ENCODE data around the gene COL5A1.
"Not testable (repeated sequence)": the region's sequence is repeated elsewhere in the genome, so short reads cannot be mapped to it uniquely, and the experiment has no call there.

COL5A1 gene

GRCh38 chr9:134707731-134708671, 66.4 kb downstream of the COL5A1 start:
- no peak for DNase-seq (ENCODE audit: low read depth in 2 of 2)

- no peak for DNase-seq (ENCODE audit: low read depth in 2 of 2)
Measured at GRCh38 chr9:134708672-134709038, 67.1 kb downstream of the COL5A1 start.

- DNase-seq (ENCODE audit: low read depth in 2 of 2) = no peak
Measured at GRCh38 chr9:134709512-134710270, 68.1 kb downstream of the COL5A1 start.

- no peak for DNase-seq (ENCODE audit: low read depth in 2 of 2)
Measured at GRCh38 chr9:134710271-134710540, 68.6 kb downstream of the COL5A1 start.

GRCh38 chr9:134710901-134711300, 69.3 kb downstream of the COL5A1 start:
- no peak for DNase-seq (ENCODE audit: low read depth in 2 of 2)

- no peak for DNase-seq (ENCODE audit: low read depth in 2 of 2)
Measured at GRCh38 chr9:134712243-134712642, 70.6 kb downstream of the COL5A1 start.

GRCh38 chr9:134712926-134713325, 71.3 kb downstream of the COL5A1 start:
- DNase-seq (ENCODE audit: low read depth in 2 of 2) = no peak

GRCh38 chr9:134715536-134715935, 73.9 kb downstream of the COL5A1 start:
- not testable (repeated sequence) for DNase-seq (ENCODE audit: low read depth in 2 of 2)

- DNase-seq (ENCODE audit: low read depth in 2 of 2) = no peak
Measured at GRCh38 chr9:134716067-134716466, 74.5 kb downstream of the COL5A1 start.

- no peak for DNase-seq (ENCODE audit: low read depth in 2 of 2)
Measured at GRCh38 chr9:134717056-134717455, 75.5 kb downstream of the COL5A1 start.

- no peak for DNase-seq (ENCODE audit: low read depth in 2 of 2)
Measured at GRCh38 chr9:134717924-134718645, 76.5 kb downstream of the COL5A1 start.

GRCh38 chr9:134719331-134719730, 77.7 kb downstream of the COL5A1 start:
- DNase-seq (ENCODE audit: low read depth in 2 of 2) = no peak

- DNase-seq (ENCODE audit: low read depth in 2 of 2) = no peak
Measured at GRCh38 chr9:134720136-134720753, 78.6 kb downstream of the COL5A1 start.

GRCh38 chr9:134720796-134721195, 79.2 kb downstream of the COL5A1 start:
- DNase-seq (ENCODE audit: low read depth in 2 of 2) = no peak

- DNase-seq (ENCODE audit: low read depth in 2 of 2) = no peak
Measured at GRCh38 chr9:134721344-134721743, 79.7 kb downstream of the COL5A1 start.

GRCh38 chr9:134722120-134722701, 80.6 kb downstream of the COL5A1 start:
- no peak for DNase-seq (ENCODE audit: low read depth in 2 of 2)

- no peak for DNase-seq (ENCODE audit: low read depth in 2 of 2)
Measured at GRCh38 chr9:134723037-134723436, 81.4 kb downstream of the COL5A1 start.

- no peak for DNase-seq (ENCODE audit: low read depth in 2 of 2)
Measured at GRCh38 chr9:134723491-134724190, 82.0 kb downstream of the COL5A1 start.

- no peak for DNase-seq (ENCODE audit: low read depth in 2 of 2)
Measured at GRCh38 chr9:134724202-134724911, 82.8 kb downstream of the COL5A1 start.

- no peak for DNase-seq (ENCODE audit: low read depth in 2 of 2)
Measured at GRCh38 chr9:134724912-134725604, 83.5 kb downstream of the COL5A1 start.
